IPS-11a (cell line): ENCODE data around the gene COA3.

Experiments
- H3K4me3 ChIP-seq: one replicate; pipeline ENCODE4 v1.5.1; 2013; ENCODE audit warnings: low read depth, low read length, control low read depth

Gene COA3

GRCh38 chr17:42798383-42799380 is at the start of gene COA3, which contains the start of gene CNTD1:
TSS of gene COA3 (minus strand) at chr17:42798704. CDS start at chr17:42798681, 23 bp downstream.
TSS of gene CNTD1 (plus strand) at chr17:42798861. CDS start at chr17:42799068, 207 bp downstream.
- H3K4me3 ChIP-seq: peak within 1 kb of the TSS; percentile 98

- no peak overlapping the region for H3K4me3 ChIP-seq
Observed at GRCh38 chr17:42848093-42848492, 49.6 kb upstream of the COA3 start.

GRCh38 chr17:42846594-42847280 is 48.2 kb upstream of the COA3 start:
- H3K4me3 ChIP-seq: no peak overlapping the region

- no peak overlapping the region for H3K4me3 ChIP-seq
Observed at GRCh38 chr17:42845918-42846593, 47.6 kb upstream of the COA3 start.

- H3K4me3 ChIP-seq: no peak overlapping the region
Observed at GRCh38 chr17:42845556-42845917, 47.0 kb upstream of the COA3 start.

GRCh38 chr17:42844761-42845555 is 46.5 kb upstream of the COA3 start:
- H3K4me3 ChIP-seq: no peak overlapping the region

- H3K4me3 ChIP-seq: no peak within 1 kb of the TSS
Observed at GRCh38 chr17:42844271-42844670, 45.8 kb upstream of the COA3 start, which contains the start of gene AOC2. TSS of gene AOC2 (plus strand) at chr17:42844580. CDS start at chr17:42844627, 47 bp downstream.

- H3K4me3 ChIP-seq: no peak overlapping the region
Observed at GRCh38 chr17:42843358-42843934, 44.9 kb upstream of the COA3 start.

GRCh38 chr17:42841975-42842685 is 43.6 kb upstream of the COA3 start:
- H3K4me3 ChIP-seq: no peak overlapping the region

GRCh38 chr17:42835732-42836131 is 37.2 kb upstream of the COA3 start:
- no peak overlapping the region for H3K4me3 ChIP-seq

- peak overlapping the region; percentile 98 for H3K4me3 ChIP-seq
Observed at GRCh38 chr17:42833767-42834422, 35.4 kb upstream of the COA3 start.

GRCh38 chr17:42832934-42833766 is 34.6 kb upstream of the COA3 start, which contains the start of gene PSME3:
TSS of gene PSME3 (plus strand) at chr17:42833397. CDS start at chr17:42833632, 235 bp downstream.
- H3K4me3 ChIP-seq: peak within 1 kb of the TSS; percentile 98

- peak overlapping the region; percentile 98 for H3K4me3 ChIP-seq
Observed at GRCh38 chr17:42832213-42832933, 33.9 kb upstream of the COA3 start.

GRCh38 chr17:42830971-42831370 is 32.5 kb upstream of the COA3 start:
- H3K4me3 ChIP-seq: no peak overlapping the region

GRCh38 chr17:42827472-42827871 is 29.0 kb upstream of the COA3 start:
- H3K4me3 ChIP-seq: no peak overlapping the region

- no peak overlapping the region for H3K4me3 ChIP-seq
Observed at GRCh38 chr17:42821176-42821575, 22.7 kb upstream of the COA3 start.

GRCh38 chr17:42819939-42820535 is 21.5 kb upstream of the COA3 start:
- no peak overlapping the region for H3K4me3 ChIP-seq
